Spleen (tissue), 7 donors: ENCODE data around the gene MAN1B1.

Experiments used
- POLR2AphosphoS5 ChIP-seq, 3 donors: sonication (generic); formaldehyde crosslinking; IDR thresholded peaks; one replicate each; pipeline ENCODE4 v1.5.1; 2017; ENCODE audit warnings: antibody characterized with exemption in 3 of 3
- TF ChIP-seq, protein P1 (sequence below), 11 experiments: fragments of 200-600 bp in 7 of 11; fragments of 450-650 bp in 4 of 11; sonication (generic) in 4 of 11; IDR thresholded peaks in 8 of 11; conservative IDR thresholded peaks in 3 of 11; 1 replicate in 7 of 11; 2 replicates in 4 of 11; pipeline versions ENCODE4 v1.4.0 to v1.8.0; 2016 to 2021; ENCODE audit warnings: antibody characterized with exemption in 11 of 11, inconsistent platforms in 4 of 11, mild to moderate bottlenecking in 1 of 11
- donor health status: DM: no; HTN: no; CAD: no; lungs with moderate emphysema.
- donor health status: DM: no; HTN: no; CAD: no.
- donor health status: DM: no; HTN: no; CAD: no.

- TF ChIP-seq, protein P1, sequence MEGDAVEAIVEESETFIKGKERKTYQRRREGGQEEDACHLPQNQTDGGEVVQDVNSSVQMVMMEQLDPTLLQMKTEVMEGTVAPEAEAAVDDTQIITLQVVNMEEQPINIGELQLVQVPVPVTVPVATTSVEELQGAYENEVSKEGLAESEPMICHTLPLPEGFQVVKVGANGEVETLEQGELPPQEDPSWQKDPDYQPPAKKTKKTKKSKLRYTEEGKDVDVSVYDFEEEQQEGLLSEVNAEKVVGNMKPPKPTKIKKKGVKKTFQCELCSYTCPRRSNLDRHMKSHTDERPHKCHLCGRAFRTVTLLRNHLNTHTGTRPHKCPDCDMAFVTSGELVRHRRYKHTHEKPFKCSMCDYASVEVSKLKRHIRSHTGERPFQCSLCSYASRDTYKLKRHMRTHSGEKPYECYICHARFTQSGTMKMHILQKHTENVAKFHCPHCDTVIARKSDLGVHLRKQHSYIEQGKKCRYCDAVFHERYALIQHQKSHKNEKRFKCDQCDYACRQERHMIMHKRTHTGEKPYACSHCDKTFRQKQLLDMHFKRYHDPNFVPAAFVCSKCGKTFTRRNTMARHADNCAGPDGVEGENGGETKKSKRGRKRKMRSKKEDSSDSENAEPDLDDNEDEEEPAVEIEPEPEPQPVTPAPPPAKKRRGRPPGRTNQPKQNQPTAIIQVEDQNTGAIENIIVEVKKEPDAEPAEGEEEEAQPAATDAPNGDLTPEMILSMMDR (IDR thresholded peaks at IDR 0.05 in 8 of 11, conservative IDR thresholded peaks at IDR 0.05 in 3 of 11): no peak
- TF ChIP-seq POLR2AphosphoS5 (IDR thresholded peaks at IDR 0.05): no peak
Observed at GRCh38 chr9:137073992-137074399, 12.8 kb upstream of the MAN1B1 start.
